Naive thymus-derived CD4-positive, alpha-beta T cell (primary cell): ENCODE results near the gene TFDP1. TPM values are rescaled to one million over a fixed set of nuclear protein-coding genes. Genes with fewer than 3 reads are reported as not detected.

Source experiments
- ATAC-seq: fragments of 150-1000 bp; cut with Tn5 transposase; 2 replicates; pipeline ENCODE4 v1.10.0; 2021; ENCODE audit warnings: mild to moderate bottlenecking, moderate library complexity
- CTCF ChIA-PET: fragments of 350-600 bp; sonication (Branson Sonifier 250); formaldehyde crosslinking; loops from one replicate; lab custom pipeline; 2021; ENCODE audit warnings: antibody characterized with exemption; lab: Charles Lee
- POLR2A ChIA-PET: fragments of 350-600 bp; sonication (Branson Sonifier 250); formaldehyde crosslinking; loops from one replicate; lab custom pipeline; 2021; ENCODE audit warnings: antibody characterized with exemption, inconsistent platforms; lab: Charles Lee
- DNase-seq, 9 donors: peaks; one replicate each; pipeline versions ENCODE4 v3.0.0 to v3.0.0-alpha.2; 2020 to 2022; ENCODE audit warnings: mixed read lengths in 1 of 9
- H3K27ac ChIP-seq: one replicate; pipeline ENCODE4 v1.7.0; 2013; ENCODE audit warnings: mild to moderate bottlenecking, low read depth, low read length, moderate library complexity
- H3K27me3 ChIP-seq, 2 donors: one replicate each; pipeline ENCODE4 v1.7.0; 2013; ENCODE audit warnings: low read length in 2 of 2, mild to moderate bottlenecking in 2 of 2, moderate library complexity in 2 of 2; ENCODE audit not compliant: control insufficient read depth in 2 of 2, insufficient read depth in 2 of 2
- H3K36me3 ChIP-seq, 3 experiments: 1 replicate in 2 of 3; 2 replicates in 1 of 3; pipeline ENCODE4 v1.7.0; 2013; ENCODE audit warnings: low read length in 3 of 3, mild to moderate bottlenecking in 3 of 3, moderate library complexity in 1 of 3; ENCODE audit not compliant: insufficient read depth in 3 of 3, control insufficient read depth in 2 of 3
- H3K4me1 ChIP-seq, 2 donors: one replicate each; pipeline ENCODE4 v1.7.0; 2013; ENCODE audit warnings: low read length in 2 of 2, mild to moderate bottlenecking in 2 of 2, moderate library complexity in 1 of 2; ENCODE audit not compliant: control insufficient read depth in 2 of 2, insufficient read depth in 2 of 2
- H3K4me3 ChIP-seq: 2 replicates; pipeline ENCODE4 v1.7.0; 2013; ENCODE audit warnings: mild to moderate bottlenecking, low read length
- H3K9me3 ChIP-seq, 3 experiments: 1 replicate in 2 of 3; 2 replicates in 1 of 3; pipeline ENCODE4 v1.7.0; 2013; ENCODE audit warnings: low read length in 3 of 3; ENCODE audit not compliant: control insufficient read depth in 2 of 3
- H3K27ac Mint-ChIP-seq, 9 donors: one replicate each; pipeline ENCODE4 v1.8.0; 2020 to 2022; ENCODE audit warnings: mixed read lengths in 9 of 9, mild to moderate bottlenecking in 8 of 9, moderate library complexity in 5 of 9, inconsistent platforms in 2 of 9
- H3K27me3 Mint-ChIP-seq, 5 donors: one replicate each; pipeline ENCODE4 v1.8.0; 2021 to 2022; ENCODE audit warnings: mixed read lengths in 5 of 5, mild to moderate bottlenecking in 1 of 5
- H3K36me3 Mint-ChIP-seq, 5 donors: one replicate each; pipeline ENCODE4 v1.8.0; 2020 to 2022; ENCODE audit warnings: mixed read lengths in 5 of 5, mild to moderate bottlenecking in 3 of 5, inconsistent platforms in 1 of 5
- H3K4me1 Mint-ChIP-seq, 7 donors: one replicate each; pipeline ENCODE4 v1.8.0; 2020 to 2022; ENCODE audit warnings: mixed read lengths in 7 of 7, mild to moderate bottlenecking in 3 of 7, inconsistent platforms in 1 of 7
- H3K4me3 Mint-ChIP-seq, 10 donors: one replicate each; pipeline ENCODE4 v1.8.0; 2020 to 2022; ENCODE audit warnings: mild to moderate bottlenecking in 10 of 10, mixed read lengths in 10 of 10, moderate library complexity in 6 of 10, inconsistent platforms in 2 of 10
- H3K9me3 Mint-ChIP-seq, 11 donors: one replicate each; pipeline ENCODE4 v1.8.0; 2020 to 2022; ENCODE audit warnings: mixed read lengths in 11 of 11, mild to moderate bottlenecking in 4 of 11, inconsistent platforms in 1 of 11, moderate library complexity in 1 of 11
- intact Hi-C, 2 donors: fragments of 100-400 bp; cut with micrococcal nuclease; formaldehyde crosslinking; loops; one replicate each; pipeline ENCODE4 v1.15.1; 2023
- polyA plus RNA-seq, 2 donors: library from polyadenylated mRNA; unstranded; fragments of 300-500 nt; fragmentation: Illumina TruSeq; gene quantifications; one replicate each; pipeline ENCODE4 v1.2.3, GENCODE V29; 2021
- total RNA-seq, 6 experiments: library from RNA in 5 of 6; stranded (reverse) in 5 of 6; gene quantifications; 1 replicate in 5 of 6; 2 replicates in 1 of 6; pipeline ENCODE4 v1.2.3 and lab custom pipeline; 2021 to 2026

Gene TFDP1
- total RNA-seq, result 100 to 1,000 TPM in 1 of 5 experiments, 10 to 100 TPM in 4; 21.4 to 127 (median 34.7) TPM
- 10 to 100 TPM; 50.9 to 78.0 TPM for polyA plus RNA-seq
- total RNA-seq (lab: John Stamatoyannopoulos, UW), result 36.3 reads per million, percentile 64 among the genes with 10 or more reads in this experiment

DNA sequence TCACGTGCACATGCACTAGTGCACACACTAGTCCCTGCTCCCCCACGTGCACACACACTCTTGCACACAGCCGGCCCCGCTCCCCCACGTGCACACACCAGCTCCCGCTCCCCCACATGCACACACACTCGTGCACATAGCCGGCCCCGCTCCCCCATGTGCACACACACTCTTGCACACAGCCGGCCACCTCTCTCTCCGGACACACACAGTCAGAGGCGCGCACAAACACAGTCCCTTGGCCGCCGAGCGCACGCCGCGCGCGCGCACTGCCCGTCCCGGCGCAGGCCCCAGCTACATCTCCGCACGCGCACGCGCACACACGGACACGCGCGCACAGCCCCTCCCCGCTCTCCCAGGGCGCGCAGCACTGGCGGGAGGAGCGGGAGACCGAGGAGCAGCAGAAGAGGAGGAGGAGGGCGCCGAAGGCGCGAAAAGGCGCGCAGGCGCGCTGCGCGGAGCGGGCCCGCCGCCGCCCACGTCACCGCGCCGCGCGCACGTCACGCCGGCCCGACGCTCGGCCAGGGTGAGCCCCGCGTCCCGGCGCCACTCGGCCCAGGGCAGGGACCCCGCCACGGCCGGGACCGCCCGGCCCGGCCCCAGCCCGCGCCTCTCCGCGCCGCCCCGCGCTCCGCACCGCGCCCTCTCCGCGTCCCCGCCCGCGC lies at the start of gene TFDP1:
TSS of gene TFDP1 (plus strand) at position 549 of the 665 bp plus-strand sequence. CDS start 1,085 bp downstream, outside the sequence.
- H3K27ac Mint-ChIP-seq, result peak within 1 kb of the TSS; percentile 20 to 93 (median 83)
- peaks cover 0 to 4% (median 0%) of the 10 kb centered on the region in 11 donors for H3K9me3 Mint-ChIP-seq
- peak within 1 kb of the TSS; percentile 84 to 98 (median 92) for H3K4me3 Mint-ChIP-seq
- H3K36me3 ChIP-seq, result no peaks in the 10 kb centered on the region
- ATAC-seq (peak; percentile 84), DNase-seq (peak; percentile 34 to 91 (median 64))
- peak within 1 kb of the TSS; percentile 56 for H3K4me3 ChIP-seq
- peaks cover 20 to 39% (median 34%) of the 10 kb centered on the region in 7 donors for H3K4me1 Mint-ChIP-seq
- intact Hi-C loops, result loop anchor here in 1 of 2 donors (2.0 to 10.0 kb wide), 2 partner anchors 94 to 290 kb away; partner anchors contain the start of genes DCUN1D2 and LAMP1
- no peaks in the 10 kb centered on the region for H3K27me3 ChIP-seq
- CTCF ChIA-PET, result no interaction called here
- POLR2A ChIA-PET, result no interaction called here
- peaks cover 0 to 3% (median 0%) of the 10 kb centered on the region in 5 donors for H3K27me3 Mint-ChIP-seq
- H3K4me1 ChIP-seq, result peaks cover 18 to 21% of the 10 kb centered on the region in 2 donors
- H3K9me3 ChIP-seq, result no peaks in the 10 kb centered on the region
- peak within 1 kb of the TSS; percentile 16 for H3K27ac ChIP-seq
- H3K36me3 Mint-ChIP-seq, result peaks cover 0 to 18% (median 12%) of the 10 kb centered on the region in 5 donors

DNA sequence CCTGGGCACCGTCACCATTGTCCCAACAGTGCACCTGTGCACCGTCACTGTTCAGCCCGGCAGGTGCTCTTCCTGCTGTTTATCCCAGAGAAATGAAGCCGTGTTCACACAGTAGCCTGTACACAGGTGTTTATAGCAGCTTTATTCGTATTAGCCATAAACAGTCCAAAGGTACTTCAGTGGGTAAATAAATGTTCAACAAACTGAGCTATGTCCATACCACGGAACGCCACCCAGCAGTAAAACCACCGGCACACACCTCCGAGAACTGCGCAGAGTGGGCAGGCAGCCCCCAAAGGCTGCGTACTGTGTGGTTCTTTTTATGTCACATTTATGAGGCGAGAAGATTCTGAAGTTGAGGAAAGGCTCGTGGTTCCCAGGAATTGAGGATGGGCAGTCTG lies 49.2 kb upstream of the TFDP1 start:
- Histone ChIP-seq H3K4me3 (no peak overlapping the region), H3K36me3 (peaks cover 0 to 19% (median 0%) of the 10 kb centered on the region in 3 experiments), H3K4me1 (no peaks in the 10 kb centered on the region), H3K27ac (no peak overlapping the region), H3K27me3 (no peaks in the 10 kb centered on the region), H3K9me3 (no peaks in the 10 kb centered on the region)
- DNase-seq (no peak), ATAC-seq (no peak)
- intact Hi-C loops, result no loop called here
- ChIA-PET CTCF (no interaction called here), POLR2A (no interaction called here)
- H3K4me1 Mint-ChIP-seq, result peaks cover 0 to 4% (median 0%) of the 10 kb centered on the region in 7 donors
- H3K36me3 Mint-ChIP-seq, result peaks cover 7 to 52% (median 19%) of the 10 kb centered on the region in 5 donors
- peak overlapping the region in 1 of 9 donors; percentile 53 for H3K27ac Mint-ChIP-seq
- no peaks in the 10 kb centered on the region for H3K27me3 Mint-ChIP-seq
- no peaks in the 10 kb centered on the region for H3K9me3 Mint-ChIP-seq
- no peak overlapping the region for H3K4me3 Mint-ChIP-seq

- H3K27me3 Mint-ChIP-seq, result no peaks in the 10 kb centered on the region
- H3K4me1 Mint-ChIP-seq, result peaks cover 0 to 4% (median 0%) of the 10 kb centered on the region in 7 donors
- Histone ChIP-seq H3K4me3 (no peak overlapping the region), H3K36me3 (peaks cover 0 to 12% (median 0%) of the 10 kb centered on the region in 3 experiments), H3K27me3 (no peaks in the 10 kb centered on the region), H3K27ac (no peak overlapping the region), H3K9me3 (peaks cover 0 to 5% (median 0%) of the 10 kb centered on the region in 3 experiments), H3K4me1 (no peaks in the 10 kb centered on the region)
- POLR2A ChIA-PET, result no interaction called here
- no peak overlapping the region for H3K27ac Mint-ChIP-seq
- intact Hi-C loops, result no loop called here
- H3K36me3 Mint-ChIP-seq, result peaks cover 13 to 57% (median 23%) of the 10 kb centered on the region in 5 donors
- DNase-seq (no peak), ATAC-seq (no peak)
- H3K9me3 Mint-ChIP-seq, result peaks cover 0 to 10% (median 4%) of the 10 kb centered on the region in 11 donors
- CTCF ChIA-PET, result no interaction called here
- no peak overlapping the region for H3K4me3 Mint-ChIP-seq
These were observed 48.0 kb upstream of the TFDP1 start for GRCh38 chr13:113536461-113537110.

- ATAC-seq, result no peak
- ChIA-PET CTCF (no interaction called here), POLR2A (no interaction called here)
- Histone ChIP-seq H3K9me3 (peaks cover 0 to 5% (median 0%) of the 10 kb centered on the region in 3 experiments), H3K36me3 (peaks cover 0 to 7% (median 0%) of the 10 kb centered on the region in 3 experiments), H3K4me1 (no peaks in the 10 kb centered on the region), H3K27ac (no peak overlapping the region), H3K4me3 (no peak overlapping the region), H3K27me3 (no peaks in the 10 kb centered on the region)
- Mint-ChIP-seq H3K27ac (peak overlapping the region in 1 of 9 donors; percentile 53), H3K9me3 (peaks cover 0 to 10% (median 4%) of the 10 kb centered on the region in 11 donors), H3K36me3 (peaks cover 9 to 51% (median 23%) of the 10 kb centered on the region in 5 donors), H3K27me3 (no peaks in the 10 kb centered on the region), H3K4me3 (no peak overlapping the region), H3K4me1 (peaks cover 0 to 2% (median 0%) of the 10 kb centered on the region in 7 donors)
- no peak for DNase-seq
- intact Hi-C loops, result no loop called here
These were observed 47.3 kb upstream of the TFDP1 start for GRCh38 chr13:113537205-113537604.

DNA sequence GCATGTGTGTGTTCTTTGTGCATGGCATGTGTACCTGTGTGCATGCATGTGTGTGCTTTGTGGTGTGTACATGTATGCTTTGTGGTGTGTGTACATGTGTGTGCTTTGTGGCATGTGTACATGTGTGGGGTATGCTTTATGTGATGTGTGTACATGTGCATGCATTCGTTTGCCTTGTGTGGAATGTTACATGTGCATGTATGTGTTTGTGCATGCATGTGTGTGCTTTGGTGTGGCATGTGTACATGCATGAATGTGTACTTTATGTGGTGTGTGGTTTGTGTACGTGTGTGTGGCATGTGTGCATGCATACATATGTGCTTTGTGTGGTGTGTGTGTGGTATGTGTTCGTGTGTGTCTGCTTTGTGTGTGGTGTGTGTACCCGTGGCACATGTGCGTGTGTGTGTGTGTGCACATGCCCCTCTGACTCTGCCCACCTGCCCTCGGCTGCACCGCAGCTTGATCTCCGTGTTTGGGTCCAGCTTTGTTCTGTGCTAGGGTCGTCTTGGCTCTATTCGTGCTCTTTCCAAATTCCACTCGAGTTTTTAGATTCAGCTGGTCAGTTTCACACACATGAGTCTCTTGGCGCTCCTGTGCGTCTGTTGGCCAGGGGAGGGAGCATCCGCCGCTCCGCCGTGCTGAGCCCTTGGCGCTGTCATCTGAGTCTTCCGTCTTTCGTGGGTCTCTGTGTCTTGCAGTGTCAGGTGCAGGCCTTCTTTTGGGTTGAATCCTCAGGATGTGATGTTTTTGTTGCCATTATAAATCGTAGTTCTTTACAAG lies 46.5 kb upstream of the TFDP1 start:
- Histone ChIP-seq H3K27ac (no peak overlapping the region), H3K27me3 (no peaks in the 10 kb centered on the region), H3K4me1 (no peaks in the 10 kb centered on the region), H3K9me3 (peaks cover 0 to 5% (median 0%) of the 10 kb centered on the region in 3 experiments), H3K4me3 (no peak overlapping the region), H3K36me3 (peaks cover 0 to 7% (median 0%) of the 10 kb centered on the region in 3 experiments)
- DNase-seq, result no peak
- intact Hi-C loops, result no loop called here
- H3K9me3 Mint-ChIP-seq, result peaks cover 0 to 10% (median 4%) of the 10 kb centered on the region in 11 donors
- no peaks in the 10 kb centered on the region for H3K27me3 Mint-ChIP-seq
- CTCF ChIA-PET, result no interaction called here
- H3K4me3 Mint-ChIP-seq, result no peak overlapping the region
- H3K4me1 Mint-ChIP-seq, result peaks cover 0 to 2% (median 0%) of the 10 kb centered on the region in 7 donors
- peaks cover 9 to 53% (median 23%) of the 10 kb centered on the region in 5 donors for H3K36me3 Mint-ChIP-seq
- POLR2A ChIA-PET, result no interaction called here
- ATAC-seq, result no peak
- peak overlapping the region in 2 of 9 donors; percentile 38 to 53 for H3K27ac Mint-ChIP-seq

GRCh38 chr13:113538689-113539058 lies 45.9 kb upstream of the TFDP1 start:
- no peaks in the 10 kb centered on the region for H3K27me3 Mint-ChIP-seq
- H3K36me3 ChIP-seq, result peaks cover 0 to 7% (median 0%) of the 10 kb centered on the region in 3 experiments
- ChIA-PET CTCF (no interaction called here), POLR2A (no interaction called here)
- no peaks in the 10 kb centered on the region for H3K27me3 ChIP-seq
- ATAC-seq (no peak), DNase-seq (no peak)
- peaks cover 0 to 5% (median 0%) of the 10 kb centered on the region in 3 experiments for H3K9me3 ChIP-seq
- H3K4me3 Mint-ChIP-seq, result no peak overlapping the region
- intact Hi-C loops, result no loop called here
- no peak overlapping the region for H3K27ac ChIP-seq
- peaks cover 9 to 54% (median 26%) of the 10 kb centered on the region in 5 donors for H3K36me3 Mint-ChIP-seq
- no peaks in the 10 kb centered on the region for H3K4me1 ChIP-seq
- no peak overlapping the region for H3K27ac Mint-ChIP-seq
- peaks cover 0 to 10% (median 4%) of the 10 kb centered on the region in 11 donors for H3K9me3 Mint-ChIP-seq
- peaks cover 0 to 5% (median 3%) of the 10 kb centered on the region in 7 donors for H3K4me1 Mint-ChIP-seq
- H3K4me3 ChIP-seq, result no peak overlapping the region
